GM18951 (cell line): ENCODE results near the gene KDM7A.

Source experiments
- POLR2A ChIP-seq: IDR thresholded peaks from 4 replicates; pipeline ENCODE4 v1.6.1; 2011; ENCODE audit warnings: mild to moderate bottlenecking; ENCODE audit not compliant: insufficient read length, insufficient read depth; ENCODE audit errors: extremely low read depth
- in situ Hi-C: fragments of 300-500 bp; cut with MboI; formaldehyde crosslinking; loops from one replicate; pipeline ENCODE4 v1.12.0; 2022; ENCODE audit warnings: low sequenced_read_pairs, mixed read lengths, inconsistent platforms; ENCODE audit not compliant: unreplicated experiment

Gene KDM7A

DNA sequence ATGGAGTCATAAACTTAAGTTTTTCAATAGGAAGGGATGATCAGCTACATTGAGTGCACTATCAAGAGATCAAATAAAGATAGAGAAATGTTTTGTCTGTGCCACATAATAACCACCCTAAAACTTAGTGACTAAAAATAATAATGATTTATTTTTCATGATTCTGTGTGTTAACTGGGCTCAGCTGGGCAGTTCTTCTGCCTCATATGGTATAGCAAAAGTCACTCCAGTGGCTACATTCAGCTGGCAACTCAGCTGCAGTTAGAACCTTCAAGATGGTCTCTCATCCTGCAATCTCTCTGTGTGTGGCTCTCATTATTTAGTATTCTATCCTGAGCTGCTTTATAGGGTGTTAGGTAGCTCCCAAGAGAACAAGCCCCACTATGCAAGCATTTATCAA lies 106.2 kb downstream of the KDM7A start:
- TF ChIP-seq POLR2A, result no peak
- in situ Hi-C loops, result no loop called here

DNA sequence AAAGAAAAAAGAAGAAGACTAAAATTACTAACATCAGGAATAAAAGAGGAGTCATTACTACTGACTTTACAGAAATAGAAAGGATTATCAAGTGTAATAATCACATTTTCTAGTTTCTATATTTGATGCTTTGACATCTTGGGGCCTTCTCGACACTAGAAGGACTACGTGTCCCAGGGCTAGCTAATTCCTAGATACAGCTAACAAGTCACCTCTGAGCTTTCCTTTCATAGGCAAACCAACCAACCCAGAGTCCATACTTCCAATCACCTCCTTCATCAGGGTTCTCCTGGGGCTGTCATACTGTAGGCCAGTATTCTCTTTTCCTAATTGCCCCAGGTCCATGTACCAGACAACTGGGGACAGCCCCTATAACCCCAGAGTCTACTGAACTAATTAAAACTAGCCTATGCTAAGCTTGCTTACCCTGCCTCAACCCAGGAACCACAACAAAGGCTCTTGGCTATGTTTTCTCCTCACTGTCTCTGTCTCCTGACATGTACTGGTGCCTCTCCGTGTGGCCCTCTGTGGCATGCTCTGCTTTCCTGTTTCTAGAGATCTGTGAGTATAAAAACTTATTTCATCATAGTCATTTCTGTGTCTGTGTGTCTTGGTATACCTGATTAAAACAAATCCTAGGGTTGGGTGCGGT lies 107.4 kb downstream of the KDM7A start:
- no peak for TF ChIP-seq POLR2A
- in situ Hi-C loops, result no loop called here

DNA sequence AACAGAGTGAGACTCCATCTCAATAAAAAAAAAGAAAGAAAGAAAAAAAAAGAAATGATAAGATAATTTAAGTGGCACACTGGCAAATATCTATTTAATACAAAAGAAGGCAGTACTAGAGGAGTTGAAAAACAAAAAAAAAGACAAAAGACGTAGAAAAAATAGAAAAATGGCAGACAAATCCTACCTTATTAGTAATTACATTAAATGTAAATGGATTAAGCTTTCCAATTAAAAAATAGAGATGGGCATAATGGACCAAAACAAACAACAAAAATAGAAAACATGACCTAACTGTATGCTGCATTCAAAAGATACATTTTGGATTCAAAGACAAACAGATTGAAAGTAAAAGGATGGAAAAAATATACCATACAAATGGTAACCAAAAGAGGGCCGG lies 108.8 kb downstream of the KDM7A start:
- in situ Hi-C loops, result no loop called here
- no peak for TF ChIP-seq POLR2A

- in situ Hi-C loops, result no loop called here
- no peak for TF ChIP-seq POLR2A
Measured at GRCh38 chr7:140067052-140067451, 109.7 kb downstream of the KDM7A start.

DNA sequence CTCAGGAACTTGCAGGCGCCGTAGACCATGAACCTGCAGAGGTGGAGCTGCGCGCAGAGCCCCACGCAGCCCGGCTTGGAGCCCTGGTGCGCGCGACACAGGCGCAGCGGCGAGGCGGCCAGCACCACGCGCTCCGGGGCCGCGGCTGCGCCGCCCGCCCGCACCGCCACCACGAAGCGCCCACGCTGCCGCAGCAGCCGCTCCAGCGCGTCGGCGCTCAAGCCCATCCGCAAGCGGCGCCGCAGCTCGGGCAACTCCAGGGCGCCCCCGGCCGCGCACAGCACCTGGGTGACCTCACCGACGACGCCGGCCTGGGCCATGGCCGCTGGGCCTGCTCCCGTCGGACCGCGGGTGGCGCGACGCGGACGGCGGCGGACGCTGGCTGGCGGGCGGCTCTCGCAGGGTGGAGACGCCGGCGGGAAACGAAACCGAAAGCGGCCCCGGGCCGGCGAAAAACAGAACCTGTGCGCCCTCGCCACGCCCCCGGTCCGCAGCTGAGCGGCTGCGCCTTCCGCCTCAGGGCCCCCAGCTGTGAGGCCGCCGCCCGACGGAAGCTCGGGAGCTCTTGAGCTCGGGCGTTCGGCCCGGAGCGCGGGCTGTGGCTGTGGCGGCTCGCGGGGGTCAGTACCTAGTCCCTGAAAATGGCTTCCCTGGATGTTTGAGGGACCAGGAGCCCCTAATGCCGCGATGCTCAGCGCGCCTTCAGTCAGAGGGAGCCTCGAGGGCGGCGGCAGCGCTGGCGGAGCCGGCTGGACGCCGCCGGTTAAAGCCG lies 114.1 kb downstream of the KDM7A start, which contains the start of gene PARP12:
PARP12 (minus strand) TSS at position 424 of the 772 bp plus-strand sequence; CDS start at position 320, 104 bp downstream.
- peak; percentile 81 for TF ChIP-seq POLR2A
- in situ Hi-C loops, result no loop called here

- in situ Hi-C loops, result no loop called here
Measured at GRCh38 chr7:140062118-140062527, 114.7 kb downstream of the KDM7A start.

GRCh38 chr7:140061607-140061930 lies 115.2 kb downstream of the KDM7A start:
- in situ Hi-C loops, result no loop called here
- no peak for TF ChIP-seq POLR2A

More at GRCh38 chr7:140062118-140062527, 114.7 kb downstream of the KDM7A start:
- TF ChIP-seq POLR2A, result no peak

GRCh38 chr7:140060788-140061606 lies 115.8 kb downstream of the KDM7A start:
- in situ Hi-C loops, result no loop called here
- no peak for TF ChIP-seq POLR2A

GRCh38 chr7:140060243-140060630 lies 116.5 kb downstream of the KDM7A start:
- TF ChIP-seq POLR2A, result no peak
- in situ Hi-C loops, result no loop called here

- in situ Hi-C loops, result no loop called here
- TF ChIP-seq POLR2A, result no peak
Measured at GRCh38 chr7:140059273-140060242, 117.2 kb downstream of the KDM7A start.

DNA sequence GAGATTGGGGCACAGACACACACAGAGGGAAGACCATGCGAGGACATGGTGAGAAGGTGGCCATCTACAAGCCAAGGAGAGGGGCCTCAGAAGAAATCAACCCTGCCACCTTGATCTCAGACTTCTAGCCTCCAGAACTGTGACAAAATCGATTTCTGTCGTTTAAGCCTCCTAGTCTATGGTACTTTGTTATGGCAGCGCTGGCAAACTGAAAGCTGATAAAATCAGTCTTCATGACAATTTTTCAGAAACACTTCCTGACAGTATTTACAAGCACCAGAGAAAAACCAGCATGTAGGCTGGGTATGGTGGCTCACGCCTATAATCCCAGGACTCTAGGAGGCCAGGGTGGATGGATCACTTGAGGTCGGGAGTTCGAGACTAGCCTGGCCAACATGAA lies 118.3 kb downstream of the KDM7A start:
- TF ChIP-seq POLR2A, result no peak
- in situ Hi-C loops, result no loop called here

DNA sequence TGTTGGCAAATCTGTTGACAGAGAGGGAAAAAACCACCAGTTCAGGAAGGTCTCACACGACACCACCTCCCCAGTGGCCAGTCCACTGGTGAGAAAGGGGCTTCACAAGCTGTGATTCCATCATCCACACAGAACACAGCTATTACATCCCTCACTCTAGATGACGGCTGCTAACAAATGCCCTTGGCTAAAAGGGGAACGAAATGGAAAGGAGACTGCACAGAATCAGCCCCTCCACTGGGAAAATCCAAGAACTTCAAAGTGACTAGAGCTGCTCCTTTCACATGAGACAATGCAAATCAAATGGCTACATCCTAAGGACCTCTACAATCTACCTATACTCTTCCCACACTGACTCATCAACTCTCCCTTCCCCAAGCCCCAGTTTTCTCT lies 119.6 kb downstream of the KDM7A start:
- in situ Hi-C loops, result no loop called here

GRCh38 chr7:140056431-140057142 lies 120.2 kb downstream of the KDM7A start:
- no peak for TF ChIP-seq POLR2A
- in situ Hi-C loops, result no loop called here

More for the DNA sequence above, 119.6 kb downstream of the KDM7A start:
- no peak for TF ChIP-seq POLR2A
